Lower leg skin (tissue), 3 donors: ENCODE results near the gene JKAMP.

Experiments
- POLR2A ChIP-seq, 2 donors: fragments of 450-650 bp; IDR thresholded peaks; one replicate each; pipeline ENCODE4 v1.6.1; 2016 to 2017; ENCODE audit warnings: antibody characterized with exemption in 2 of 2, mild to moderate bottlenecking in 1 of 2, moderate library complexity in 1 of 2
- TF ChIP-seq, protein P1 (sequence below), 3 donors: fragments of 450-650 bp; IDR thresholded peaks; one replicate each; pipeline ENCODE4 v1.5.1; 2016; ENCODE audit warnings: antibody characterized with exemption in 3 of 3, mild to moderate bottlenecking in 3 of 3, moderate library complexity in 2 of 3

DNA sequence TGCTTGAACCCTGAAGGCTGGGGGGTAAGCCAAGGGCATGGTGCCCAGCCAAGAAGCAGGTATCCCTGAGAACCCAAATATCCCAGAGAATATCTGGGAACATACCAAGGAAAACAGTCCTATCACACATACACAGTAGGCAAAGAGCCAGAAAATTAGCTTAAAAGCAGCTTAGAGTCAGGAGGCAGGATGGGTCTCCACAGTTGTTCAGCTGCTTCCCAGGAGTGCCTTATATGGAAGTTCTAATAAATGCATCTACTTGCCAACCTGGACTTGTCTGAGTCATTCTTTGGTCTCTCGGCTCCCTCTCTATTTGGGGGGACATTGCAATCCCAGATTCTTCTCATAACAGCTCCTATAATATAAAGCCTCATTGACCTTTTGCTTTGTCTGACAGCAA, 10.1 kb upstream of the JKAMP start:
- TF ChIP-seq POLR2A (IDR thresholded peaks at IDR 0.05), result no peak
- TF ChIP-seq, protein P1, sequence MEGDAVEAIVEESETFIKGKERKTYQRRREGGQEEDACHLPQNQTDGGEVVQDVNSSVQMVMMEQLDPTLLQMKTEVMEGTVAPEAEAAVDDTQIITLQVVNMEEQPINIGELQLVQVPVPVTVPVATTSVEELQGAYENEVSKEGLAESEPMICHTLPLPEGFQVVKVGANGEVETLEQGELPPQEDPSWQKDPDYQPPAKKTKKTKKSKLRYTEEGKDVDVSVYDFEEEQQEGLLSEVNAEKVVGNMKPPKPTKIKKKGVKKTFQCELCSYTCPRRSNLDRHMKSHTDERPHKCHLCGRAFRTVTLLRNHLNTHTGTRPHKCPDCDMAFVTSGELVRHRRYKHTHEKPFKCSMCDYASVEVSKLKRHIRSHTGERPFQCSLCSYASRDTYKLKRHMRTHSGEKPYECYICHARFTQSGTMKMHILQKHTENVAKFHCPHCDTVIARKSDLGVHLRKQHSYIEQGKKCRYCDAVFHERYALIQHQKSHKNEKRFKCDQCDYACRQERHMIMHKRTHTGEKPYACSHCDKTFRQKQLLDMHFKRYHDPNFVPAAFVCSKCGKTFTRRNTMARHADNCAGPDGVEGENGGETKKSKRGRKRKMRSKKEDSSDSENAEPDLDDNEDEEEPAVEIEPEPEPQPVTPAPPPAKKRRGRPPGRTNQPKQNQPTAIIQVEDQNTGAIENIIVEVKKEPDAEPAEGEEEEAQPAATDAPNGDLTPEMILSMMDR (IDR thresholded peaks at IDR 0.05), result no peak
